ES-I3 (cell line): ENCODE measurements around the gene AREL1.

Source experiments
- H3K36me3 ChIP-seq: 2 replicates; pipeline ENCODE4 v1.6.1; 2013; ENCODE audit warnings: mild to moderate bottlenecking, low read length, control low read depth, moderate library complexity; ENCODE audit not compliant: insufficient read depth
- H3K4me1 ChIP-seq: 2 replicates; pipeline ENCODE4 v1.6.1; 2013; ENCODE audit warnings: mild to moderate bottlenecking, control low read depth, low read length; ENCODE audit not compliant: insufficient read depth
- H3K9ac ChIP-seq: 2 replicates; pipeline ENCODE4 v1.6.1; 2013; ENCODE audit warnings: low read depth, mild to moderate bottlenecking, low read length, moderate library complexity
- H3K9me3 ChIP-seq: 2 replicates; pipeline ENCODE4 v1.6.1; 2013; ENCODE audit warnings: mild to moderate bottlenecking, low read length, moderate library complexity; ENCODE audit not compliant: control insufficient read depth, insufficient read depth

AREL1 gene

GRCh38 chr14:74685056-74685455 is 27.8 kb downstream of the AREL1 start:
- Histone ChIP-seq H3K4me1 (peaks cover 4% of the 10 kb centered on the region; the same call in 1 of the 2 replicates), H3K36me3 (peaks cover 10% of the 10 kb centered on the region; the same call in 1 of the 2 replicates), H3K9ac (no peak overlapping the region), H3K9me3 (no peaks in the 10 kb centered on the region)

GRCh38 chr14:74684434-74684833 is 28.4 kb downstream of the AREL1 start:
- Histone ChIP-seq H3K9ac (no peak overlapping the region), H3K9me3 (no peaks in the 10 kb centered on the region), H3K36me3 (peaks cover 10% of the 10 kb centered on the region; the same call in 1 of the 2 replicates), H3K4me1 (peaks cover 4% of the 10 kb centered on the region; the same call in 1 of the 2 replicates)

- H3K4me1 ChIP-seq: peaks cover 4% of the 10 kb centered on the region; the same call in 1 of the 2 replicates
- H3K9ac ChIP-seq: no peak overlapping the region
- H3K9me3 ChIP-seq: no peaks in the 10 kb centered on the region
- peaks cover 10% of the 10 kb centered on the region; the same call in 1 of the 2 replicates for H3K36me3 ChIP-seq
Measured at GRCh38 chr14:74683406-74683805, 29.5 kb downstream of the AREL1 start.

- peaks cover 10% of the 10 kb centered on the region; the same call in 1 of the 2 replicates for H3K36me3 ChIP-seq
Measured at GRCh38 chr14:74682169-74682952, 30.5 kb downstream of the AREL1 start.

GRCh38 chr14:74675219-74675618 is 37.7 kb downstream of the AREL1 start:
- Histone ChIP-seq H3K36me3 (peaks cover 19% of the 10 kb centered on the region), H3K4me1 (no peaks in the 10 kb centered on the region)

More at GRCh38 chr14:74682169-74682952, 30.5 kb downstream of the AREL1 start:
- H3K9ac ChIP-seq: no peak overlapping the region
- peaks cover 4% of the 10 kb centered on the region; the same call in 1 of the 2 replicates for H3K4me1 ChIP-seq
- no peaks in the 10 kb centered on the region for H3K9me3 ChIP-seq

GRCh38 chr14:74673768-74674167 is 39.1 kb downstream of the AREL1 start:
- Histone ChIP-seq H3K9ac (no peak overlapping the region), H3K36me3 (peaks cover 25% of the 10 kb centered on the region), H3K9me3 (no peaks in the 10 kb centered on the region), H3K4me1 (no peaks in the 10 kb centered on the region)

More at GRCh38 chr14:74675219-74675618, 37.7 kb downstream of the AREL1 start:
- no peak overlapping the region for H3K9ac ChIP-seq
- no peaks in the 10 kb centered on the region for H3K9me3 ChIP-seq

GRCh38 chr14:74671789-74672188 is 41.1 kb downstream of the AREL1 start:
- H3K4me1 ChIP-seq: no peaks in the 10 kb centered on the region
- H3K9me3 ChIP-seq: no peaks in the 10 kb centered on the region
- no peak overlapping the region for H3K9ac ChIP-seq
- peaks cover 29% of the 10 kb centered on the region for H3K36me3 ChIP-seq

GRCh38 chr14:74670726-74671411 is 42.0 kb downstream of the AREL1 start:
- no peaks in the 10 kb centered on the region for H3K4me1 ChIP-seq
- no peaks in the 10 kb centered on the region for H3K9me3 ChIP-seq
- H3K9ac ChIP-seq: no peak overlapping the region
- H3K36me3 ChIP-seq: peaks cover 29% of the 10 kb centered on the region

GRCh38 chr14:74669846-74670245 is 43.0 kb downstream of the AREL1 start:
- no peaks in the 10 kb centered on the region for H3K4me1 ChIP-seq
- H3K36me3 ChIP-seq: peaks cover 29% of the 10 kb centered on the region
- no peak overlapping the region for H3K9ac ChIP-seq
- H3K9me3 ChIP-seq: no peaks in the 10 kb centered on the region

GRCh38 chr14:74669256-74669655 is 43.6 kb downstream of the AREL1 start:
- H3K4me1 ChIP-seq: no peaks in the 10 kb centered on the region
- peaks cover 29% of the 10 kb centered on the region for H3K36me3 ChIP-seq
- H3K9me3 ChIP-seq: no peaks in the 10 kb centered on the region
- H3K9ac ChIP-seq: no peak overlapping the region

GRCh38 chr14:74667758-74668157 is 45.1 kb downstream of the AREL1 start:
- Histone ChIP-seq H3K4me1 (no peaks in the 10 kb centered on the region), H3K9ac (no peak overlapping the region), H3K9me3 (no peaks in the 10 kb centered on the region), H3K36me3 (peaks cover 26% of the 10 kb centered on the region)

GRCh38 chr14:74664717-74665116 is 48.2 kb downstream of the AREL1 start:
- peaks cover 25% of the 10 kb centered on the region for H3K36me3 ChIP-seq
- H3K4me1 ChIP-seq: no peaks in the 10 kb centered on the region
- H3K9ac ChIP-seq: no peak overlapping the region
- no peaks in the 10 kb centered on the region for H3K9me3 ChIP-seq

GRCh38 chr14:74663884-74664283 is 49.0 kb downstream of the AREL1 start:
- H3K4me1 ChIP-seq: no peaks in the 10 kb centered on the region
- no peaks in the 10 kb centered on the region for H3K9me3 ChIP-seq
- H3K36me3 ChIP-seq: peaks cover 21% of the 10 kb centered on the region
- no peak overlapping the region for H3K9ac ChIP-seq

GRCh38 chr14:74661726-74662450 is 51.0 kb downstream of the AREL1 start:
- no peaks in the 10 kb centered on the region for H3K4me1 ChIP-seq
- H3K9ac ChIP-seq: no peak overlapping the region
- no peaks in the 10 kb centered on the region for H3K9me3 ChIP-seq
- H3K36me3 ChIP-seq: peaks cover 16% of the 10 kb centered on the region
